IMR-90 (cell line): ENCODE data around the gene GGA2. TPM values are rescaled to one million over a fixed set of nuclear protein-coding genes. Genes with fewer than 3 reads are reported as not detected.
A peak's percentile ranks its signal among the peaks of the same experiment; 100 is the strongest.

ENCODE experiments used
- ATAC-seq: fragments of 200-7000 bp; cut with Tn5 transposase; 2 replicates; pipeline ENCODE4 v1.9.1; 2020; ENCODE audit warnings: low read depth, mild to moderate bottlenecking, moderate library complexity
- BruUV-seq: library from RNA; stranded (reverse); fragments of 400-500 nt; replicated peaks from 2 replicates; lab custom pipeline; 2021; lab: Mats Ljungman, UMichigan
- CTCF ChIA-PET: fragments of 300-600 bp; formaldehyde crosslinking; extraction: SDS; loops from one replicate; lab custom pipeline; 2021; ENCODE audit warnings: antibody characterized with exemption; lab: Yijun Ruan, JAX
- POLR2A ChIA-PET: fragments of 300-600 bp; sonication (Branson Sonifier 250); formaldehyde crosslinking; loops from one replicate; lab custom pipeline; 2022; ENCODE audit warnings: antibody characterized with exemption; ENCODE audit not compliant: unreplicated experiment; lab: Charles Lee
- DNase-seq: peaks from one replicate; pipeline ENCODE4 v3.0.0; 2013
- H2AFZ ChIP-seq: replicated peaks from 2 replicates; pipeline ENCODE3; 2013; ENCODE audit warnings: low read length, mild to moderate bottlenecking; ENCODE audit not compliant: poor library complexity
- H2AK5ac ChIP-seq: 2 replicates; pipeline ENCODE4 v1.6.1; 2013; ENCODE audit warnings: low read depth, low read length, inconsistent platforms
- H2AK9ac ChIP-seq: replicated peaks from 2 replicates; pipeline ENCODE3; 2013; ENCODE audit warnings: mild to moderate bottlenecking, low read depth, low read length, moderate library complexity; ENCODE audit not compliant: poor library complexity
- H2BK120ac ChIP-seq: 2 replicates; pipeline ENCODE4 v1.6.1; 2013; ENCODE audit warnings: low read depth, low read length, inconsistent platforms
- H2BK15ac ChIP-seq: 3 replicates; pipeline ENCODE4 v1.6.1; 2013; ENCODE audit warnings: low read depth, low read length, inconsistent platforms
- H2BK20ac ChIP-seq: 2 replicates; pipeline ENCODE4 v1.6.1; 2013; ENCODE audit warnings: low read depth, mild to moderate bottlenecking, inconsistent platforms, low read length, moderate library complexity
- H2BK5ac ChIP-seq: 2 replicates; pipeline ENCODE4 v1.6.1; 2013; ENCODE audit warnings: mild to moderate bottlenecking, low read depth, low read length, inconsistent platforms; ENCODE audit not compliant: poor library complexity, severe bottlenecking
- H3K14ac ChIP-seq: replicated peaks from 2 replicates; pipeline ENCODE4 v1.6.1; 2013; ENCODE audit warnings: low read depth, low read length, inconsistent platforms
- H3K18ac ChIP-seq: 2 replicates; pipeline ENCODE4 v1.6.1; 2013; ENCODE audit warnings: low read depth, low read length, control low read depth
- H3K23ac ChIP-seq: 2 replicates; pipeline ENCODE4 v1.6.1; 2013; ENCODE audit warnings: low read depth, low read length, inconsistent platforms
- H3K27ac ChIP-seq: 2 replicates; pipeline ENCODE4 v1.5.1; 2013; ENCODE audit warnings: mild to moderate bottlenecking, control low read depth, low read length; ENCODE audit not compliant: insufficient read depth
- H3K27me3 ChIP-seq: 2 replicates; pipeline ENCODE4 v1.6.1; 2013; ENCODE audit warnings: low read length; ENCODE audit not compliant: control insufficient read depth, insufficient read depth
- H3K36me3 ChIP-seq: 2 replicates; pipeline ENCODE4 v1.6.1; 2013; ENCODE audit warnings: low read length, mixed read lengths; ENCODE audit not compliant: control insufficient read depth, insufficient read depth
- H3K4ac ChIP-seq: 2 replicates; pipeline ENCODE4 v1.6.1; 2013; ENCODE audit warnings: low read depth, low read length, inconsistent platforms
- H3K4me1 ChIP-seq: 2 replicates; pipeline ENCODE4 v1.6.1; 2013; ENCODE audit warnings: low read length, mixed read lengths; ENCODE audit not compliant: control insufficient read depth, insufficient read depth
- H3K4me2 ChIP-seq: 2 replicates; pipeline ENCODE4 v1.6.1; 2013; ENCODE audit warnings: low read depth, mild to moderate bottlenecking, control low read depth, low read length, moderate library complexity
- H3K4me3 ChIP-seq: 2 replicates; pipeline ENCODE4 v1.5.1; 2013; ENCODE audit warnings: low read depth, mild to moderate bottlenecking, control low read depth, low read length, moderate library complexity; ENCODE audit not compliant: insufficient read depth
- H3K56ac ChIP-seq: 2 replicates; pipeline ENCODE4 v1.6.1; 2013; ENCODE audit warnings: low read length, inconsistent platforms; ENCODE audit not compliant: insufficient read depth; ENCODE audit errors: extremely low read depth
- H3K79me1 ChIP-seq, 2 experiments: 2 replicates each; pipeline ENCODE4 v1.6.1; 2013; ENCODE audit warnings: low read length in 2 of 2, inconsistent platforms in 1 of 2, low read depth in 1 of 2
- H3K9ac ChIP-seq: 2 replicates; pipeline ENCODE4 v1.6.1; 2013; ENCODE audit warnings: low read depth, low read length, control low read depth
- H3K9me1 ChIP-seq: 2 replicates; pipeline ENCODE4 v1.6.1; 2013; ENCODE audit warnings: low read length, inconsistent platforms; ENCODE audit not compliant: insufficient read depth
- H3K9me3 ChIP-seq: 2 replicates; pipeline ENCODE4 v1.6.1; 2013; ENCODE audit warnings: low read length; ENCODE audit not compliant: control insufficient read depth, insufficient read depth
- H4K20me1 ChIP-seq: 2 replicates; pipeline ENCODE4 v1.6.1; 2013; ENCODE audit warnings: low read length, inconsistent platforms; ENCODE audit not compliant: insufficient read depth
- H4K5ac ChIP-seq: 2 replicates; pipeline ENCODE4 v1.6.1; 2013; ENCODE audit warnings: mild to moderate bottlenecking, low read depth, low read length, control low read depth
- H4K8ac ChIP-seq, 2 experiments: 2 replicates each; pipeline ENCODE4 v1.6.1; 2013; ENCODE audit warnings: low read depth in 2 of 2, low read length in 2 of 2, control low read depth in 1 of 2, inconsistent platforms in 1 of 2
- H4K91ac ChIP-seq: 2 replicates; pipeline ENCODE4 v1.6.1; 2013; ENCODE audit warnings: low read depth, low read length, inconsistent platforms; ENCODE audit not compliant: insufficient read depth
- CHD1 ChIP-seq: IDR thresholded peaks from 2 replicates; pipeline ENCODE4 v1.6.1; 2012; ENCODE audit warnings: low read depth, low read length, improper control_type of control experiment
- MAFK ChIP-seq: IDR thresholded peaks from 2 replicates; pipeline ENCODE4 v1.6.1; 2012; ENCODE audit warnings: low read depth, low read length, improper control_type of control experiment
- MXI1 ChIP-seq: IDR thresholded peaks from 2 replicates; pipeline ENCODE4 v1.6.1; 2012; ENCODE audit warnings: low read depth, mild to moderate bottlenecking, low read length, moderate library complexity, borderline replicate concordance
- RFX5 ChIP-seq: IDR thresholded peaks from 2 replicates; pipeline ENCODE4 v1.8.0; 2012; ENCODE audit warnings: low read depth, mild to moderate bottlenecking, low read length, moderate library complexity
- WGBS, 2 experiments: methylation state at CpG; one replicate each; pipeline versions ENCODE4 v1.1.5 to v1.1.7; 2013; ENCODE audit warnings: missing lambda C conversion rate in 2 of 2; ENCODE audit not compliant: insufficient read length in 1 of 2; ENCODE audit errors: extremely low coverage in 2 of 2; 5-methylcytosine and 5-hydroxymethylcytosine counted together
- dilution Hi-C: fragments of 300-500 bp; cut with HindIII; formaldehyde crosslinking; loops from one replicate; pipeline ENCODE4 v1.14.3; 2018; ENCODE audit warnings: low sequenced_read_pairs; ENCODE audit not compliant: unreplicated experiment
- in situ Hi-C: fragments of 300-500 bp; cut with MboI; formaldehyde crosslinking; loops from 3 replicates; pipeline ENCODE4 v1.14.3; 2019; ENCODE audit warnings: low sequenced_read_pairs, inconsistent platforms, mixed read lengths
- intact Hi-C: fragments of 100-400 bp; cut with micrococcal nuclease; formaldehyde crosslinking; loops from 2 replicates; pipeline ENCODE4 v1.10.0; 2022
- polyA plus RNA-seq, 3 experiments: library from polyadenylated mRNA; depleted of rRNA; stranded (reverse); fragments of >200 nt; gene quantifications; 2 replicates each; pipeline ENCODE4 v1.2.3, GENCODE V29; 2012; ENCODE audit warnings: low replicate concordance in 1 of 3
- total RNA-seq: library from RNA; depleted of rRNA; stranded (reverse); fragments of >200 nt; gene quantifications from 2 replicates; pipeline ENCODE4 v1.2.3, GENCODE V29; 2012

Gene GGA2
- total and polyA plus RNA-seq, 2 of the 4 experiments (the other 2 are of a cell fraction) = 16.5 to 30.1 TPM

DNA sequence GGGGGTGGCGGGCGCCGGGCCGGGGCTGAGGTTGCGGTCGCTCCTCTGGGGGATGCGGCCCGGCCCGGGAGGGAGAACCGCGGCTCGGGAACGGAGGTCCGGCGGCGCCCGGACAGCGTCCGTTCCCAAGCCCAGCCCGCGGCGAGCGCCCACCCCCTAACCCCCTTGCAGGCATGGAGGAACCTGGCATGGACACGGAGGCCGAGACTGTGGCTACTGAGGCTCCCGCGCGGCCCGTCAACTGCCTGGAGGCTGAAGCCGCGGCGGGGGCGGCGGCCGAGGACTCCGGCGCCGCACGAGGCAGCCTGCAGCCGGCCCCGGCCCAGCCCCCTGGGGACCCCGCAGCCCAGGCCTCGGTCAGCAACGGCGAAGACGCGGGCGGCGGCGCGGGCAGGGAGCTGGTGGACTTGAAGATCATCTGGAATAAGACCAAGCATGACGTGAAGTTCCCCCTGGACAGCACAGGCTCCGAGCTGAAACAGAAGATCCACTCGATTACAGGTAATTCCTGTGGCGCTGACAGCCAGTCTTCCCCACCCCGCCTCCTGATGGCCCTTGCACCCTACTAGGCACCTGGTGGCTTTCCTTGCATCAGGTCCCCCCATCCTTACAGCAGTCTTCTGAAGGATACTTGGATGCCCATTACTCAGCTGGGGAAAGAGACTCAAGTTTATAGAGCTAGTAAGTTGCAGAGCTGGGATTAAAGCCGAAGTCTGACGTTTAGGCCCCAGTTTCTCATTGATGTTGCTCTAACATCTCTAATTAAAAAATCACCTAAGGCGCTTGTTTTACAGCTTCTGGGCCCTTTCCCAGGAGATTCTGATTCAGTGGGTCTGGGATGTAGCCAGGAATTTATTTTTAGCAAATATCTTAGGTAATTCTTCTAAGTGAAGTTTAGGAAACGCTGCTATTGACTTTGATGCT is 47.7 kb upstream of the GGA2 start:
- Histone ChIP-seq H2AFZ (peak overlapping the region; percentile 93), H3K4me3 (peak overlapping the region; percentile 67), H4K20me1 (peaks cover 11% of the 10 kb centered on the region; the same call in 1 of the 2 replicates), H3K36me3 (peaks cover 32% of the 10 kb centered on the region), H3K9ac (peak overlapping the region; percentile 100), H2AK5ac (peak overlapping the region; percentile 96), H3K23ac (peak overlapping the region; percentile 76), H3K9me1 (no peaks in the 10 kb centered on the region; the same call in none of the 2 replicates), H3K4me1 (no peaks in the 10 kb centered on the region), H4K8ac (peak overlapping the region; percentile 86 to 97), H2BK20ac (no peak overlapping the region), H2AK9ac (peak overlapping the region; percentile 99), H3K4ac (peak overlapping the region; percentile 80), H3K18ac (peak overlapping the region; percentile 11), H2BK15ac (no peak overlapping the region; the same call in 2 of the 3 replicates), H2BK5ac (peak overlapping the region; percentile 57), H3K56ac (peak overlapping the region; percentile 64), H3K9me3 (no peaks in the 10 kb centered on the region), H3K27me3 (no peaks in the 10 kb centered on the region), H3K27ac (peak overlapping the region; percentile 52), H3K79me1 (peaks cover 40 to 63% of the 10 kb centered on the region in 2 experiments), H4K91ac (peak overlapping the region; percentile 67), H3K14ac (peak overlapping the region; percentile 91), H3K4me2 (peak overlapping the region; percentile 100), H2BK120ac (no peak overlapping the region), H4K5ac (peak overlapping the region; percentile 25)
- in situ Hi-C loops (no loop called here), dilution Hi-C loops (no loop called here), intact Hi-C loops (loop anchor here (1.0 to 5.0 kb wide), 2 partner anchors 84 to 478 kb away; partner anchors contain the start of genes DCTN5 and PALB2)
- peak; percentile 44 for DNase-seq
- BruUV-seq = no TSS peak
- ChIA-PET CTCF (interaction anchor here (0.5 to 0.9 kb wide), 6 partner anchors 12 to 945 kb away, joined by 3 to 7 read pairs (median 4); no protein-coding TSS in a partner anchor), POLR2A (interaction anchor here (0.6 kb wide), 1 partner anchor 121 kb away, joined by 3 read pairs; no protein-coding TSS in a partner anchor)
- ATAC-seq = peak; percentile 31
- WGBS, 2 experiments = no CpG with 5 or more reads among the region's 60 CpGs
- TF ChIP-seq CHD1 (no peak), MXI1 (peak; percentile 78), RFX5 (no peak), MAFK (no peak)
